SH-SY5Y (cell line): ENCODE results near the gene PLPP4.

Experiments used
- GATA2 ChIP-seq: IDR thresholded peaks from 2 replicates; pipeline ENCODE4 v1.6.1; 2011; ENCODE audit warnings: mild to moderate bottlenecking, low read depth, low read length
- GATA3 ChIP-seq: IDR thresholded peaks from 2 replicates; pipeline ENCODE4 v1.6.1; 2011; ENCODE audit warnings: low read depth, mild to moderate bottlenecking, low read length, moderate library complexity

DNA sequence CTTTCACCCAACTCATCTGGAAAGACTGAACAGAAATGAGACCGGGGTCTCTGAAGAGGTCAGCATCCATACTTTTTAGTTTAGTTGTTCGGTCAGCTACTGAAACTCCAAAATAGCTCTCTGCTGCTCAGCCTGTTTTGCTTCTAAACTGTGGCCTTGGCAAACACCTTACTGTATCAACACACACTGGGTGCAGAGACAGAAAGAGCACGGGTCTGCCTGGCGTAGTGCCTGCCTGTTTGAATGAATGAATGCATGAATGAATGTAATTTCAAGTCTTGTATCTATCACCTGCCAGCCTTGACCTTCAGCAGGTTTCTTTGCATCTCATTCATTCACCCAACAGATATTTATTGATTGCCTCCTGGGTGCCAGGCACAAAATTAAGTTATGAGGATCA lies 98.4 kb downstream of the PLPP4 start:
- TF ChIP-seq GATA3 = no peak
- no peak for TF ChIP-seq GATA2
